Activated CD8-positive, alpha-beta memory T cell treated with anti-CD3 and anti-CD28 coated beads, Interleukin-2, amount 10 ng/mL, durations not matched to agents 7 days and 5 days (primary cell): ENCODE measurements around the gene GNRH2. TPM values are rescaled to one million over a fixed set of nuclear protein-coding genes. Genes with fewer than 3 reads are reported as not detected.
"Not testable (repeated sequence)": the region's sequence is repeated elsewhere in the genome, so short reads cannot be mapped to it uniquely, and the experiment has no call there.

Source experiments
- ATAC-seq: fragments of 150-1000 bp; cut with Tn5 transposase; one replicate; pipeline ENCODE4 v1.10.0; 2021; ENCODE audit warnings: moderate library complexity
- CTCF ChIA-PET: fragments of 350-600 bp; sonication (Branson Sonifier 250); formaldehyde crosslinking; loops from one replicate; lab custom pipeline; 2021; ENCODE audit warnings: antibody characterized with exemption; lab: Charles Lee
- DNase-seq: peaks from one replicate; pipeline ENCODE4 v3.0.0-alpha.2; 2020
- H3K27ac Mint-ChIP-seq: one replicate; pipeline ENCODE4 v1.8.0; 2021; ENCODE audit warnings: mild to moderate bottlenecking, mixed read lengths
- H3K27me3 Mint-ChIP-seq: one replicate; pipeline ENCODE4 v1.8.0; 2021; ENCODE audit warnings: mixed read lengths
- H3K36me3 Mint-ChIP-seq: one replicate; pipeline ENCODE4 v1.8.0; 2021; ENCODE audit warnings: mild to moderate bottlenecking, mixed read lengths
- H3K4me1 Mint-ChIP-seq: one replicate; pipeline ENCODE4 v1.8.0; 2021; ENCODE audit warnings: mixed read lengths
- H3K4me3 Mint-ChIP-seq: one replicate; pipeline ENCODE4 v1.8.0; 2021; ENCODE audit warnings: mild to moderate bottlenecking, moderate library complexity, mixed read lengths
- H3K9me3 Mint-ChIP-seq: one replicate; pipeline ENCODE4 v1.8.0; 2022; ENCODE audit warnings: low read depth, mixed read lengths
- total RNA-seq, 2 experiments: library from RNA; stranded (reverse); gene quantifications; one replicate each; pipeline ENCODE4 v1.2.3, GENCODE V29; 2021

GNRH2 gene
- total RNA-seq, 2 experiments from 2014 or later = 0.55 to 0.63 TPM

GRCh38 chr20:3071266-3071609, 27.8 kb downstream of the GNRH2 start:
- Mint-ChIP-seq H3K36me3 (no peaks in the 10 kb centered on the region), H3K4me1 (peaks cover 13% of the 10 kb centered on the region), H3K27ac (no peak overlapping the region), H3K9me3 (no peaks in the 10 kb centered on the region), H3K4me3 (peak overlapping the region; percentile 39), H3K27me3 (peaks cover 23% of the 10 kb centered on the region)
- CTCF ChIA-PET = interaction anchor here (0.8 to 1.0 kb wide), 2 partner anchors 18 to 45 kb away, joined by 3 to 5 read pairs; no protein-coding TSS in a partner anchor
- no peak for ATAC-seq
- DNase-seq = no peak

GRCh38 chr20:3071610-3072529, 28.4 kb downstream of the GNRH2 start, which contains the start of gene OXT:
TSS of gene OXT (plus strand) at chr20:3071620. CDS start at chr20:3071656, 36 bp downstream.
- CTCF ChIA-PET = interaction anchor here (0.8 to 2.3 kb wide), 3 partner anchors 18 to 44 kb away, joined by 3 to 10 read pairs (median 5); no protein-coding TSS in a partner anchor
- H3K27ac Mint-ChIP-seq = no peak within 1 kb of the TSS
- peak; percentile 86 for ATAC-seq

GRCh38 chr20:3072530-3073250, 29.3 kb downstream of the GNRH2 start:
- CTCF ChIA-PET = interaction anchor here (2.3 kb wide), 1 partner anchor 19 kb away, joined by 10 read pairs; no protein-coding TSS in a partner anchor
- ATAC-seq (no peak), DNase-seq (no peak)
- H3K9me3 Mint-ChIP-seq = no peaks in the 10 kb centered on the region
- peak overlapping the region; percentile 39 for H3K4me3 Mint-ChIP-seq
- H3K36me3 Mint-ChIP-seq = no peaks in the 10 kb centered on the region
- H3K4me1 Mint-ChIP-seq = peaks cover 21% of the 10 kb centered on the region
- peaks cover 27% of the 10 kb centered on the region for H3K27me3 Mint-ChIP-seq
- H3K27ac Mint-ChIP-seq = no peak overlapping the region

More at GRCh38 chr20:3071610-3072529, 28.4 kb downstream of the GNRH2 start, which contains the start of gene OXT:
- Mint-ChIP-seq H3K36me3 (no peaks in the 10 kb centered on the region), H3K9me3 (no peaks in the 10 kb centered on the region), H3K27me3 (peaks cover 26% of the 10 kb centered on the region), H3K4me3 (peak within 1 kb of the TSS; percentile 39), H3K4me1 (peaks cover 15% of the 10 kb centered on the region)
- DNase-seq = peak; percentile 72

GRCh38 chr20:3073251-3073643, 29.8 kb downstream of the GNRH2 start:
- H3K36me3 Mint-ChIP-seq, H3K4me3 Mint-ChIP-seq: not testable (repeated sequence)

GRCh38 chr20:3074812-3075211, 31.4 kb downstream of the GNRH2 start:
- no peak for DNase-seq
- Mint-ChIP-seq H3K36me3 (peaks cover 3% of the 10 kb centered on the region), H3K27me3 (peaks cover 45% of the 10 kb centered on the region), H3K4me1 (peaks cover 26% of the 10 kb centered on the region), H3K27ac (no peak overlapping the region), H3K4me3 (no peak overlapping the region), H3K9me3 (no peaks in the 10 kb centered on the region)
- CTCF ChIA-PET = no interaction called here
- no peak for ATAC-seq

More at GRCh38 chr20:3073251-3073643, 29.8 kb downstream of the GNRH2 start:
- CTCF ChIA-PET = interaction anchor here (2.3 kb wide), 1 partner anchor 20 kb away, joined by 10 read pairs; no protein-coding TSS in a partner anchor
- H3K9me3 Mint-ChIP-seq, H3K27ac Mint-ChIP-seq, DNase-seq, ATAC-seq: not testable (repeated sequence)
- H3K4me1 Mint-ChIP-seq = peaks cover 26% of the 10 kb centered on the region
- H3K27me3 Mint-ChIP-seq = peaks cover 31% of the 10 kb centered on the region

- H3K4me3 Mint-ChIP-seq, DNase-seq, H3K36me3 Mint-ChIP-seq, H3K27ac Mint-ChIP-seq, CTCF ChIA-PET, H3K9me3 Mint-ChIP-seq, ATAC-seq: not testable (repeated sequence)
- peaks cover 49% of the 10 kb centered on the region for H3K27me3 Mint-ChIP-seq
- peaks cover 26% of the 10 kb centered on the region for H3K4me1 Mint-ChIP-seq
These were observed 31.9 kb downstream of the GNRH2 start for GRCh38 chr20:3075315-3075714.

- Mint-ChIP-seq H3K27me3 (peaks cover 55% of the 10 kb centered on the region), H3K36me3 (peaks cover 3% of the 10 kb centered on the region), H3K4me3 (no peak overlapping the region), H3K27ac (peak overlapping the region; percentile 48), H3K4me1 (peaks cover 19% of the 10 kb centered on the region), H3K9me3 (no peaks in the 10 kb centered on the region)
- CTCF ChIA-PET = interaction anchor here (0.6 to 1.5 kb wide), 9 partner anchors 15 to 200 kb away, joined by 3 to 10 read pairs (median 4); no protein-coding TSS in a partner anchor
- ATAC-seq (peak; percentile 65), DNase-seq (peak; percentile 60)
These were observed 34.3 kb downstream of the GNRH2 start for GRCh38 chr20:3077618-3078134.

GRCh38 chr20:3080939-3081388, 37.5 kb downstream of the GNRH2 start:
- Mint-ChIP-seq H3K36me3 (peaks cover 3% of the 10 kb centered on the region), H3K27me3 (peaks cover 68% of the 10 kb centered on the region), H3K9me3 (no peaks in the 10 kb centered on the region), H3K4me3 (no peak overlapping the region), H3K4me1 (peaks cover 16% of the 10 kb centered on the region), H3K27ac (no peak overlapping the region)
- CTCF ChIA-PET = no interaction called here
- DNase-seq = no peak
- ATAC-seq = no peak

GRCh38 chr20:3081641-3082040, 38.2 kb downstream of the GNRH2 start:
- no peak for ATAC-seq
- Mint-ChIP-seq H3K4me3 (no peak overlapping the region), H3K9me3 (no peaks in the 10 kb centered on the region), H3K4me1 (peaks cover 16% of the 10 kb centered on the region), H3K27me3 (peaks cover 68% of the 10 kb centered on the region), H3K27ac (no peak overlapping the region), H3K36me3 (peaks cover 3% of the 10 kb centered on the region)
- CTCF ChIA-PET = no interaction called here
- no peak for DNase-seq

GRCh38 chr20:3082306-3082951, 39.0 kb downstream of the GNRH2 start:
- Mint-ChIP-seq H3K4me1 (peaks cover 10% of the 10 kb centered on the region), H3K9me3 (no peaks in the 10 kb centered on the region), H3K27ac (no peak overlapping the region), H3K4me3 (peak overlapping the region; percentile 22), H3K36me3 (peaks cover 3% of the 10 kb centered on the region), H3K27me3 (peaks cover 65% of the 10 kb centered on the region)
- CTCF ChIA-PET = no interaction called here
- DNase-seq = no peak
- peak; percentile 25 for ATAC-seq

- no peak overlapping the region for H3K4me3 Mint-ChIP-seq
- H3K4me1 Mint-ChIP-seq = peaks cover 2% of the 10 kb centered on the region
- DNase-seq (no peak), ATAC-seq (peak; percentile 41)
- H3K36me3 Mint-ChIP-seq = no peaks in the 10 kb centered on the region
- no peak overlapping the region for H3K27ac Mint-ChIP-seq
- peaks cover 64% of the 10 kb centered on the region for H3K27me3 Mint-ChIP-seq
- H3K9me3 Mint-ChIP-seq = no peaks in the 10 kb centered on the region
- CTCF ChIA-PET = no interaction called here
These were observed 39.8 kb downstream of the GNRH2 start for GRCh38 chr20:3082955-3083952.
